Immature natural killer cell (primary cell): ENCODE data around the gene UNC13C. TPM values are rescaled to one million over a fixed set of nuclear protein-coding genes. Genes with fewer than 3 reads are reported as not detected.

Source experiments
- DNase-seq, 3 donors: peaks; one replicate each; pipeline ENCODE4 v3.0.0; 2022; ENCODE audit warnings: mixed read lengths in 1 of 3
- H3K27ac Mint-ChIP-seq, 6 donors: one replicate each; pipeline ENCODE4 v1.8.0; 2020; ENCODE audit warnings: mixed read lengths in 6 of 6, mild to moderate bottlenecking in 5 of 6, inconsistent platforms in 4 of 6, moderate library complexity in 3 of 6
- H3K27me3 Mint-ChIP-seq, 3 donors: one replicate each; pipeline ENCODE4 v1.8.0; 2020 to 2021; ENCODE audit warnings: low read depth in 3 of 3, mild to moderate bottlenecking in 3 of 3, mixed read lengths in 3 of 3, moderate library complexity in 3 of 3, inconsistent platforms in 1 of 3
- H3K36me3 Mint-ChIP-seq, 3 donors: one replicate each; pipeline ENCODE4 v1.8.0; 2020; ENCODE audit warnings: mixed read lengths in 3 of 3, inconsistent platforms in 2 of 3, mild to moderate bottlenecking in 2 of 3
- H3K4me1 Mint-ChIP-seq, 2 donors: one replicate each; pipeline ENCODE4 v1.8.0; 2020; ENCODE audit warnings: inconsistent platforms in 2 of 2, mild to moderate bottlenecking in 2 of 2, mixed read lengths in 2 of 2, moderate library complexity in 1 of 2
- H3K4me3 Mint-ChIP-seq, 5 donors: one replicate each; pipeline ENCODE4 v1.8.0; 2020; ENCODE audit warnings: mild to moderate bottlenecking in 5 of 5, mixed read lengths in 5 of 5, inconsistent platforms in 3 of 5, moderate library complexity in 3 of 5
- H3K9me3 Mint-ChIP-seq, 6 donors: one replicate each; pipeline ENCODE4 v1.8.0; 2020; ENCODE audit warnings: mild to moderate bottlenecking in 6 of 6, mixed read lengths in 6 of 6, inconsistent platforms in 4 of 6, moderate library complexity in 3 of 6
- polyA plus RNA-seq, 3 donors: library from polyadenylated mRNA; unstranded; fragments of 300-500 nt; fragmentation: Illumina TruSeq; gene quantifications; one replicate each; pipeline ENCODE4 v1.2.3, GENCODE V29; 2021

UNC13C gene
- polyA plus RNA-seq, 3 donors from 2014 or later: not detected

DNA sequence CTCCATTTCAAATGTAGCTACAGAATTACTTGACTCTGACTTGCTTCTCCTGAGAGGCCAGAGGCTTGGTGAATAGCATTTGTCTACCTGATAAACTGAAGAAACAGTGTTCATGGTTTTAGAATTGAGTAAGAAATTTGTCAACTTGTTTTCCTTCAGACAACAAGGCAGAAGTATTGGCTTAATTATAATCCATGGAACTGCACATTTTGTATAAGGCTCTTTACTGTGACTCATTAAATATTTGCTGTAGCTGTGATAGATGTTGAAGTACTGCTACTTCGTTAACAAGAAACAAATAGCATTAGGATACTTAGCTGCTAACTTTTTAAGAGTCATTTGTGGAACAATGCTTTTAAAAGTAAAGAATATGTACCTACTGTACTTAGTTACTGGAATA, 4.6 kb downstream of the UNC13C start:
- no peak for DNase-seq
- H3K36me3 Mint-ChIP-seq: no peaks in the 10 kb centered on the region
- H3K27ac Mint-ChIP-seq: no peak overlapping the region
- H3K4me1 Mint-ChIP-seq: no peaks in the 10 kb centered on the region
- H3K9me3 Mint-ChIP-seq: peaks cover 0 to 9% (median under 1%) of the 10 kb centered on the region in 6 donors
- H3K4me3 Mint-ChIP-seq: no peak overlapping the region
- H3K27me3 Mint-ChIP-seq: peaks cover 1 to 2% (median 2%) of the 10 kb centered on the region in 3 donors

GRCh38 chr15:53984221-53984620, 6.0 kb downstream of the UNC13C start:
- Mint-ChIP-seq H3K9me3 (peaks cover 0 to 9% (median 2%) of the 10 kb centered on the region in 6 donors), H3K4me1 (no peaks in the 10 kb centered on the region), H3K36me3 (no peaks in the 10 kb centered on the region), H3K4me3 (no peak overlapping the region), H3K27ac (no peak overlapping the region), H3K27me3 (no peaks in the 10 kb centered on the region)
- DNase-seq: no peak

DNA sequence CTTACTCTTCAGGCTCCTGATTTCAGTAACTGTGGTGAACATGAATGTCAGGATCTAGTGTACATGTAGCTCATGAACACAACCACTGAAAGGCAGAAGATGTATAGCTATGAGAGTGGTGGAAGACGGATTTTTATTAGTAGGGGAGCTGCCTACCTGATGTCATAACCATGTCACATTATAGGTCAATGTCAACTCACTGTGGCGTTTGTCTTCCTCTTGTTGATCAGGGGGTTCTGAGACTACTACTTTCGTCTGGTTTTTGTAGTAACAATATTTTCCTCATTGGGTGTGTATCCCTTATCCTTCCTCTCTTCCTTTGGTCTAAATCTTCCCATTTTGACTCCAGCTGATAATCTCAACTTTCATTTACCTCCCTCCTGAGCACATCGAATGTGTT, 7.3 kb downstream of the UNC13C start:
- H3K36me3 Mint-ChIP-seq: no peaks in the 10 kb centered on the region
- peaks cover 0 to 9% (median 2%) of the 10 kb centered on the region in 6 donors for H3K9me3 Mint-ChIP-seq
- H3K27ac Mint-ChIP-seq: no peak overlapping the region
- H3K4me3 Mint-ChIP-seq: no peak overlapping the region
- DNase-seq: no peak
- H3K27me3 Mint-ChIP-seq: no peaks in the 10 kb centered on the region
- H3K4me1 Mint-ChIP-seq: no peaks in the 10 kb centered on the region

GRCh38 chr15:53987480-53987879, 9.2 kb downstream of the UNC13C start:
- Mint-ChIP-seq H3K27me3 (peaks cover 0 to 2% (median 0%) of the 10 kb centered on the region in 3 donors), H3K9me3 (peaks cover 0 to 9% (median 4%) of the 10 kb centered on the region in 6 donors), H3K27ac (no peak overlapping the region), H3K4me3 (no peak overlapping the region), H3K4me1 (no peaks in the 10 kb centered on the region), H3K36me3 (no peaks in the 10 kb centered on the region)
- DNase-seq: no peak

- Mint-ChIP-seq H3K9me3 (peaks cover 4 to 14% (median 11%) of the 10 kb centered on the region in 6 donors), H3K27me3 (peaks cover 0 to 2% (median 0%) of the 10 kb centered on the region in 3 donors), H3K27ac (no peak overlapping the region), H3K4me3 (no peak overlapping the region), H3K4me1 (no peaks in the 10 kb centered on the region), H3K36me3 (no peaks in the 10 kb centered on the region)
- DNase-seq: no peak
Measured at GRCh38 chr15:54007256-54007655, 29.0 kb downstream of the UNC13C start.

- H3K4me1 Mint-ChIP-seq: no peaks in the 10 kb centered on the region
- DNase-seq: no peak
- H3K36me3 Mint-ChIP-seq: no peaks in the 10 kb centered on the region
- no peak overlapping the region for H3K27ac Mint-ChIP-seq
- no peak overlapping the region for H3K4me3 Mint-ChIP-seq
- H3K27me3 Mint-ChIP-seq: peaks cover 0 to 2% (median 2%) of the 10 kb centered on the region in 3 donors
- peaks cover 0 to 11% (median 5%) of the 10 kb centered on the region in 6 donors for H3K9me3 Mint-ChIP-seq
Measured at GRCh38 chr15:54011656-54012055, 33.4 kb downstream of the UNC13C start.

DNA sequence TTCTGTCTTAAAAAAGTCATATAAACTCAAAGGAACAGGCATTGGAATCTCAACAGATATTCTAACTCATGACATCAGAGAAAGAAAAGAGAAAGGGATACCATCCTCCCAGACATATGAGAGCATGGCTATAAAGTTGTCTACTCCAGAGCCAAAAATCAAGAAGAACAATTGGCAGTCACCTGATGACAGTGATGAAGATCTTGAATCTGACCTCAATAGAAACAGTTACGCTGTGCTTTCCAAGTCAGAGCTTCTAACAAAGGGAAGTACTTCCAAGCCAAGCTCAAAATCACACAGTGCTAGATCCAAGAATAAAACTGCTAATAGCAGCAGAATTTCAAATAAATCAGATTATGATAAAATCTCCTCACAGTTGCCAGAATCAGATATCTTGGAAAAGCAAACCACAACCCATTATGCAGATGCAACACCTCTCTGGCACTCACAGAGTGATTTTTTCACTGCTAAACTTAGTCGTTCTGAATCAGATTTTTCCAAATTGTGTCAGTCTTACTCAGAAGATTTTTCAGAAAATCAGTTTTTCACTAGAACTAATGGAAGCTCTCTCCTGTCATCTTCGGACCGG, 35.9 kb downstream of the UNC13C start:
- DNase-seq: no peak
- Mint-ChIP-seq H3K4me1 (no peaks in the 10 kb centered on the region), H3K27me3 (peaks cover 0 to 2% (median 0%) of the 10 kb centered on the region in 3 donors), H3K36me3 (no peaks in the 10 kb centered on the region), H3K9me3 (peaks cover 0 to 9% (median 3%) of the 10 kb centered on the region in 6 donors), H3K27ac (no peak overlapping the region), H3K4me3 (no peak overlapping the region)

DNA sequence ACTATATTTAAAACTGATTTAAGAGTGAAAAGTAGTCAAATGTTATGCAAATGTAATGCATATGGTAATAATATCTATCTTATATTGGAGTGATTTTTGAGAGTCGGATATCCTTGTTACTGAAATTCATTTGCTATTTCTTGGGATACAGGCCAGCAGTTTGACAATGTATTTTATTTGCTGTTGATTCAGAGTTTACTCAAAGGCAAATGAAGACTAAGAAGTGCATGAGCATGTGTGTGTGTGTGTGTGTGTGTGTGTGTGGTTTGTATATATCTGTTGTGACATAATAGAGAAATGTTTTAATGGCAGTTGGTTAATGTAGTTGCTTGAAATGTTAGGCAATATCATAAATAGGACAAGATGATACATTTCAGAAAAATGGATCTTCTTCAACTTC, 39.0 kb downstream of the UNC13C start:
- Mint-ChIP-seq H3K4me1 (no peaks in the 10 kb centered on the region), H3K4me3 (no peak overlapping the region), H3K27ac (no peak overlapping the region), H3K9me3 (peaks cover 0 to 5% (median 2%) of the 10 kb centered on the region in 6 donors), H3K36me3 (no peaks in the 10 kb centered on the region), H3K27me3 (peaks cover 0 to 2% (median 0%) of the 10 kb centered on the region in 3 donors)
- DNase-seq: no peak

- Mint-ChIP-seq H3K36me3 (no peaks in the 10 kb centered on the region), H3K27ac (no peak overlapping the region), H3K9me3 (peaks cover 0 to 11% (median 3%) of the 10 kb centered on the region in 6 donors), H3K4me3 (no peak overlapping the region), H3K4me1 (no peaks in the 10 kb centered on the region), H3K27me3 (peaks cover 0 to 2% (median 0%) of the 10 kb centered on the region in 3 donors)
- no peak for DNase-seq
Measured at GRCh38 chr15:54017959-54018358, 39.7 kb downstream of the UNC13C start.

- H3K4me3 Mint-ChIP-seq: no peak overlapping the region
- no peaks in the 10 kb centered on the region for H3K36me3 Mint-ChIP-seq
- DNase-seq: no peak
- H3K4me1 Mint-ChIP-seq: no peaks in the 10 kb centered on the region
- H3K27ac Mint-ChIP-seq: no peak overlapping the region
- peaks cover 0 to 14% (median 9%) of the 10 kb centered on the region in 6 donors for H3K9me3 Mint-ChIP-seq
- peaks cover 0 to 3% (median 0%) of the 10 kb centered on the region in 3 donors for H3K27me3 Mint-ChIP-seq
Measured at GRCh38 chr15:54026258-54026657, 48.0 kb downstream of the UNC13C start.

- DNase-seq: no peak
- Mint-ChIP-seq H3K9me3 (peaks cover 0 to 14% (median 6%) of the 10 kb centered on the region in 6 donors), H3K27ac (no peak overlapping the region), H3K36me3 (no peaks in the 10 kb centered on the region), H3K4me3 (no peak overlapping the region), H3K4me1 (no peaks in the 10 kb centered on the region), H3K27me3 (peaks cover 0 to 3% (median 0%) of the 10 kb centered on the region in 3 donors)
Measured at GRCh38 chr15:54026891-54027290, 48.6 kb downstream of the UNC13C start.

DNA sequence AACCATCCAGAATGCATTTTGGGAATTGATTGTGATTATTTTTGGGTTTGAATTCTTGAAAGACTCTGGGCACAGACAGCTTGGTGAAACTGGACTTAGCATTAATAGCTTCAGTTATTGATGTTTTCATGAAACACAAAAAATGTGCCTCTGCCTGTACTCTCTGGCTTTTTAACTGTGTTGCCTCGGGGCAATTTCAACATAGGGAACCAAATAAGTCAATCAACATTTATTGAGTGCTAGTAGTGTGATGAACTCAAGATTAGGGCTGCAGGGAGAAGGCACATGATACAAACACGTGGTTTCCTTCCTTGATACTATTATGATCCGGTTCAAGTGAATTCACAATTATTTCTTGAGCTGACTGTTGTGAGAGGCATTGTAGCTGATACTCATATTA, 50.8 kb downstream of the UNC13C start:
- H3K4me3 Mint-ChIP-seq: no peak overlapping the region
- no peak overlapping the region for H3K27ac Mint-ChIP-seq
- H3K4me1 Mint-ChIP-seq: no peaks in the 10 kb centered on the region
- H3K9me3 Mint-ChIP-seq: peaks cover 0 to 10% (median 4%) of the 10 kb centered on the region in 6 donors
- H3K27me3 Mint-ChIP-seq: peaks cover 0 to 2% (median 0%) of the 10 kb centered on the region in 3 donors
- no peak for DNase-seq
- no peaks in the 10 kb centered on the region for H3K36me3 Mint-ChIP-seq

GRCh38 chr15:54032066-54032465, 53.8 kb downstream of the UNC13C start:
- Mint-ChIP-seq H3K27me3 (peaks cover 0 to 2% (median 0%) of the 10 kb centered on the region in 3 donors), H3K27ac (no peak overlapping the region), H3K36me3 (no peaks in the 10 kb centered on the region), H3K4me3 (no peak overlapping the region), H3K4me1 (no peaks in the 10 kb centered on the region), H3K9me3 (peaks cover 0 to 6% (median 3%) of the 10 kb centered on the region in 6 donors)
- DNase-seq: no peak

DNA sequence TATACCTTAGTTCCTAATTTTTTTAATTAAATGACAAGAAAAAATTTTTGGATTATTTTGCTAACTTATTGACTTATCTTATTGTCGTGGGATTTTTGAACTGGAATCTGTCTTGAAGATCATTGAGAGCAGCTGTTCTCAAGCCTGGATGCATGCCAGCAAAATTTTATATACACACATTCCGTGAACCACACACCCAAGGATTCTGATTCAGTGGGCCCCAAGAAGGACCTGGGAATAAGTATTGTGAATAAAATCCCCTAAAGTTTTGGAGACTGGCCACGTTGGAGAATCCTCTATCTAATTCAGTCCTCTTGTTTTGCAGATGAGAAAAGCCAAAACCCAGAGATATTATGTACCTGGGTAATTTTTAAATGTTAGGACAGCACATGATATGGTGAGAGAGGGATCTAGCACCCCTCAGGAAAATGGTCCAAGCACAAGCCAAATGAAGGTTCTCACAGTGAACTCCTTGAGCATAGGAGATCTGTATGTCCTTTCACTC, 55.2 kb downstream of the UNC13C start:
- H3K9me3 Mint-ChIP-seq: peaks cover 0 to 6% (median 3%) of the 10 kb centered on the region in 6 donors
- DNase-seq: no peak

More for the DNA sequence above, 55.2 kb downstream of the UNC13C start:
- no peak overlapping the region for H3K27ac Mint-ChIP-seq
- no peaks in the 10 kb centered on the region for H3K4me1 Mint-ChIP-seq
- H3K36me3 Mint-ChIP-seq: no peaks in the 10 kb centered on the region
- peaks cover 0 to 2% (median 0%) of the 10 kb centered on the region in 3 donors for H3K27me3 Mint-ChIP-seq
- no peak overlapping the region for H3K4me3 Mint-ChIP-seq
